HG03039 (cell line): ENCODE results near the gene TBC1D3K.
"Not testable (repeated sequence)": the region's sequence is repeated elsewhere in the genome, so short reads cannot be mapped to it uniquely, and the experiment has no call there.

Experiments used
- ATAC-seq: cut with Tn5 transposase; IDR thresholded peaks from one replicate; pipeline ENCODE4 v1.9.1; 2021; ENCODE audit warnings: mild to moderate bottlenecking, moderate library complexity; ENCODE audit not compliant: unreplicated experiment

The TBC1D3K gene

GRCh38 chr17:37924115-37924514 lies at the start of gene TBC1D3K:
Gene TBC1D3K (plus strand): TSS chr17:37924415. CDS start chr17:37926000, 1,585 bp downstream.
- not testable (repeated sequence) for ATAC-seq

- ATAC-seq, result no peak
Measured at GRCh38 chr17:37884516-37884915, 39.7 kb upstream of the TBC1D3K start.

GRCh38 chr17:37885136-37885535 lies 39.1 kb upstream of the TBC1D3K start:
- no peak for ATAC-seq

- ATAC-seq, result no peak
Measured at GRCh38 chr17:37888881-37889280, 35.3 kb upstream of the TBC1D3K start.

- not testable (repeated sequence) for ATAC-seq
Measured at GRCh38 chr17:37896961-37897360, 27.3 kb upstream of the TBC1D3K start.
